ENCODE measurements around the gene ADCY7.
"Not testable (repeated sequence)": the region's sequence is repeated elsewhere in the genome, so short reads cannot be mapped to it uniquely, and the experiment has no call there.

Gene ADCY7

DNA sequence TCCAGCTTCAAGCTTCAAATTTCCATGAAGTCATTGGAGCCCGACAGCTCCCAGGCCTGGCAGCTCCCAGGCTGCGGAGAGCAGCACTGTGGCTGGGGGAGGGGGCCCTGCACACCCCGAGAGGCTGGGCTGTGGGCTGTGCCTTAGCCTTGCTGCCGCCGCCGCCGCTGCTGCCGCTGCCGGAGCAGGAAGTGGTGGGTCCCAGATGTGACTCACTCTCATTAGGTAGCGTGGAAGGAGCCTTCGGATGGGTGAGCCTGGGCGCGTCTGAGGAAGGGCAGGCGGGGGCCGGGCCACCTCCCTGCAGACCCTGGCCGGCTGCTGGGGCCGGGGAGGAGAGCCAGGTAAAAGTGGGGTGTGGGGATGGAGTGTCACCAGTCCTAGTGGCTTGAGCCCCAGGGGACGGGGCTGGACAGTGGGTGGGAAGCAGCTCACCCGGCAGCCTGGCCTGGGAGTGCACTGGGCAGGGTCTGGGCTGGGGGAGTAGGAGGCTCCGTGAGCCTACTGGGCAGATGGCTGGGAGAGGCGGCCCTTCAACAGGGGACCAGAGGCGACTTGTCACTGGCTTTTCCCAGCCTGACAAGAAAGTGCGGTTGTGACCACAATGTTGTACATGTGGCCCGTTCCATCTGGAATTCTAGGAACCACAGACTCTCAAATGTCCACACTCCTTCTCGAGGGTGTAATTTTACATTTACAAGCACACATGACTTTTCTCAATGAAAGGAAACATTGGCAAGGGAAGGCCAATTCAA, at the start of gene ADCY7:
Gene ADCY7, plus strand, starts transcription at position 215 of the 755 bp plus-strand sequence. CDS start 21,629 bp downstream, outside the sequence.
- DNase-seq = peak in 1 of 56 donors; percentile 19

DNA sequence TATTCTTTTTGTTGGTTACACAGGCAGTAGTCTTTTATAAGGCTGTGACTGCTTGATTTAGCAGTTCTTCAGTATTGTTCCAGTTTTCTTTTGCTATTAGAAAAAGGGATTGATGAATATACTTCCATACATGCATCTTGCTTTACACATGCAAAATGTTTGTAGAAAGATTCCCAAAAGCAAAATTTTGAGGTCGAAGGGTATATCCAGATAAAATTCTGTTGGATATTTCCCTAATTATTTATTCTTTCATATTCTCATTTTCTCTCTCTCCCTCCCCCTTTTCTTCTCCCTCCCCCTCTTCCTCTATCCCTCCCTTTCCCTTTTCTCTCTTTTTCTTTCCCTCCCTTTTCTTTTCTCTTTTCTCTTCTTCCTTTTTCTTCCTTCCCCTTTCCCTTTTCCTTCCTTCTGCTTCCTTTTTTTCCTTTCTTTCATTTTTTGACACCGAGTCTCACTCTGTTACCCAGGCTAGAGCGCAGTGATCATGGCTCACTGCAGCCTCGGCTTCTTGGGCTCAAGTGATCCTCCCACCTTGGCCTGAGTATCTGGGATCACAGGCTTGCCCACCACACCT, 46.9 kb upstream of the ADCY7 start:
- DNase-seq = no peak

DNA sequence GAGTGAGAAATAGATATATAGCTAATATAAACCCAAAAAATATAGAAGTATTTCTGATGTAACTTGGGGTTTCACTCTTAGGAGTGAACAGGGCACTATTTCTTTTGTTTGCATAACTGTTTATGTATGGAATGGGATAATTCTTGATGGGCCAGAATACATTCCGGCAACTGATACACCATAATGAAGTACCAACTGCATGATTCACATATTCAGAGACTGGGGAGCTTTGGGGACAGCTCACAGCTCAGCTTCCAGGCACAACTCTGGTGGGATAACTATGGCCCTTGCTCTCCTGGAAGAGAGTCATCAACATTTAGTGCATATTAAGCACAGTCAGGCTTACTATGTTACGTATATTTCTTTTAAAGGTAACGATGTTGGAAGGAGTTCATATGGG, 42.1 kb upstream of the ADCY7 start:
- no peak for DNase-seq

DNA sequence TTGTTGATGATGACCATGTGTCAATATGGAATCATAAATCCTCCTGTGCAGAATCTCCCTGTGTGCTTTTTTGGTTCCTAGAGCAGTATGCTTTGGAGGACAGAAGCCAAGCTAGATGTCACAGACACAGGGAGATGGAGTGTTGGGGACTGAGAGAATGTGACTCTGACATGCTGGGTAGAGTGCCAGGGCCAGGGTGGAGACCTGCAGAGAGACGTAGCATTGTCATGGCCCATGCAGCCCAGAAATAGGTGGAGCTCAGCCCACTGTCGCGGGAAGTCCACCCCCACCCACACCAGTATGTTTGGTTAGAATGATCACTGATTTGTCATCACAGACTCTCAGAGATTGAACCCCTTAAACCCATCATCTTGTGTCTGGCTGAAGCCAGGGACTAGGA, 39.2 kb upstream of the ADCY7 start:
- DNase-seq = no peak

DNA sequence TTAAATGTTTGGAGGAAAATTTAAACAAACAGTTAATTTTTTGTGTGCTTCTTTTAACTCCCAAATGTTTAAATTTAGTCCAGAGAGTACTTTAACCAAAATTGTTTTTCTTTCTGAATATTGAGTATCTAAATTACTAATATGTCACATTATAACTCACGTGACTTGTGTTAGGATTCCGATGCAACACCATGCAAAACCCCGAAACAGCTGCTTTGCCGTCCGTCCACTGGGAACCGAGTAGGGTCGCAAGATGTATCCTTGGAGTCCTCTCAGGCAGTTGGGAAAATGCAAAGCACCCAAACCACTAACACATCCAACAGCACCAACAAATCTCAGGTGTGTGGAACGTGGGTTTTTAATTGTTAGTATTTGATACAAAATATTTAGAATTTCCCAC, 38.7 kb upstream of the ADCY7 start:
- DNase-seq = no peak

DNA sequence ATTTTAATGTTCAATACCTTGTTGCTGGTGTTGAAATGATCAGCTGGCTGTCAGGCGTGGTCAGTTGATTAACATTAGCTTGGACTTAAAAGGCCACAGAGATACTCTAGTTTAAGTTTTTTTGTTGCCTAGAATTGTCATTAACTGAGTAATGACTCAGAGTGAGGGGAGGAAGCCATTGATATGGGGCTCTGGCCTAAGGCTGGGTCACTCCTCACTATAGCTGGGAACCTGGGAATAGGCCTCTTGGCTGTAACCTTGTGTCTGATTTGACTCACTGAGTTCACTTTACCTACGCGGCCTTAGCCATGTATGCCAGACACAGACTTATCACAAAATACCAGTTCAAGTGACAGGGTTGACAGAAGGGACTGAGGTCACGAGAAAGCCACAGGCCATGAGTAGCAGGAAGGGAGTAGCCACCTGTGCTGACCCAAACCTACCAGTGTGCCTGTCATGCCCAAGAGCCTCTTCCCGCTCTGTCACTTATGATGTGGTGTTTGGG, 37.9 kb upstream of the ADCY7 start:
- no peak for DNase-seq

DNA sequence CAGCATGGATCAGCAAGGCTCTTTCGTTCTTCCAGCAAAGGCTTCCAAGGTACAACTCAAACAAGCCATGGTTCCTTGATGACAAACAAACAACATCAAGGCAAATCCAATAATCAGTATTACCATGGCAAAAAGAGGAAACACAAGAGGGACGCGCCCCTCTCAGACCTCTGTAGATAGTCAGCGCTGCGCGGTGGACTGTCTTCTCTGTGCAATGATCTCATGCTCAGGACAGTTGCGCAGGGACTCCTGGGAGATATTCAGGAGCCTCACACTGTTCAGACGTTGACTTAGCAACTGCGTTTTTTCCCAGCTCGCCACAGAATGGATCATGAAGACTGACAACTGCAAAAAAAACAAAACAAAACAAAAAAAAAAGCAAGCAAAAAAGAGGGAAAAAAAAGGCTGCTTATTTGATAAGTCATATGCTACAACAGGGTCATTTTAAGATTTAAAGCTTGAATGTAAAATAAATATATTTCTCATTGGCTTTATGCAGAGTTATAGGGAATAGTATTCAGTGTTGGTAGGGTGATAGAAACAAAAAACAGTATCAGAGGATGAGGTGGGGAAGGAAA, 37.1 kb upstream of the ADCY7 start:
- DNase-seq = no peak

DNA sequence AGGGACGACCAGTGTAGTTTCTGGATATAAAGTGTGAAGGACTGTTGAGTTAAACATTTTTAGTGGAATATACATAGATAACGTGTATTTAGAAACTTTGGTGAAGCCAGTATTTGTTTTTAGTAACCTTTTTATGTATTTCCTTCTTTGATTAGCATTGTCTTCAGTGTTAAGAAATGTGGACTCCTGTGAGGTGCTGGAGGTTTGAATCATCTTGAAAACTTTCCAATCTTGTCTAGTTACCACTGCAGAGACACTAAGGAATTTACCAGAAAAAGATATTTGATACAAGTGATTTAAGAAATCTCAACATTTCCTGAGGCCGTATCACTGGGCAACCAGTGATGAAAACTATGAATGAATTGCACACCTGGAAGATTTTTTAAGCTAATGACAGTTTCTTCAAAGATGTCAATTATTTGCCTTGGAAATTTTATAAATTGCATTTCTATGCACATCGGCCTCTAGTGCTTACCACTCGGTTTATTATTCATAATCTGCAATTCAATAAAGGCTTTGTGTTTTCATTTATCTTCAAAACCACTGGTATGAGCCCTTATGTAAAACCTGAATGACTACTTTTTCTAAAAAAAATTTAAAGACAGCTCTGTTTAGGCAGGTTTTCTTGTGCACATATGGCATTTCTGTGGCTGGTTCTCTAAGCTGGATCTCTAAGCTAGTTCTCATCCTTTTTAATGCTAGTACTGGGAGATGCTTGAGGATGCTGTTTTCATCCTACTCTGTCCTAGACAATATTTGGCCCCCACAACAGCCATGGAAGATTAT, 31.4 kb upstream of the ADCY7 start:
- DNase-seq = no peak

DNA sequence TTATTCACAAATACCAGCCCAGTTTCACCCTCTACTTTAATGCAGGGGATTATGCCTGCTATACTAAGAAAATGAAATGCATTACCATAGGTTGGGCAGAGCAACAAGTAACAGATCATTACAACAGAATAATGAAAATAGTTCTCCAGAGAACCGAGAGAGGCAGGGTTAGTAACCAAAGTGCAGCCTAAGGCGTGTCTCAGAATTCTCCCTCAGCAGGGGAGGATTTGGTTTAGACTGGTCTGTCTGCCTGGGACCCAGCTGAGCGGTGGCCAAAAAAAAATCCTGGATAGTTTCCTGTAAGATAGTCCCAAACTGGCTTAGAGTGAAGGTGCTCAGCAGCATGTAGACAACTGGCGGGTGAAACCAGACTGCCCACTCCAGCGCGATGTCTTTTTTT, 30.8 kb upstream of the ADCY7 start:
- DNase-seq = no peak

DNA sequence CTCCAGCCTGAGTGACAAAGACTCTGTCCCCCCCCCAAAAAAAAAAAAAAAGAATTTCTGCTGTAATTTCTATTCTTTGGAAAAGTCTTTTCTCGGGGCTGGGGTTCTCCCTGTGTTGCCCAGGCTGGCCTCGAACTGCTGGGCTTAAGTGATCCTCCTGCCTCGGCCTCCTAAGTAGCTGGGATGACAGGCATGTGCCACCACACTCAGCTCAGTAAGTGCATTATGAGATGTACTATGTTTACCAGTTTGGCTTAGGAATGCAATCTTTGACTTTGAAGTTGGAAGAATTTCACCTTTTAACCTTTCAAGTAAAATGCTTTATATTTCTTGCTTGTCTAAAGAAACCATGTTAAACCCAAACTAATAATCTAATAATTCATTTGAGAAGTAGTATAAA, 28.0 kb upstream of the ADCY7 start:
- DNase-seq = no peak

DNA sequence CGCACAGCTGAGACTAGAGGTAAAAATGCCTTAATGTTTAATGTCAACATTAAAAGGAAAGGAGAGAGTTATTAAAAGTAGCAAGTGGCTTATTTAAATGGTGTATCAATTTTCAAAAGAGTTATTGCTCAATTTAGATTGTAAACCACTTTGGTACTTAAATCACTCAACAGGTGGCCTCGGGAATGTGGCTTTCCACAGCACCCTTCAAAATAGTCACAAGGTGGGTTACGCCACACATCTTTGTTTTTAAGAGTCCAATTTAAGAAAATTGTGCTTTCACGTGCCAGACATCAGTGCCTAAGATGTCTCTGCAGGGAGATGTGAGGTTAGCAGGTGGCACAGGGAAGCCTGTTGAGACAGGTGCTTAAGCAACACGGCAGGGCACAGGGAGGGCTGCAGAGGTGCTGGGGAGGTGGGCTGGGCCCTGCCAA, 27.5 kb upstream of the ADCY7 start:
- no peak for DNase-seq

DNA sequence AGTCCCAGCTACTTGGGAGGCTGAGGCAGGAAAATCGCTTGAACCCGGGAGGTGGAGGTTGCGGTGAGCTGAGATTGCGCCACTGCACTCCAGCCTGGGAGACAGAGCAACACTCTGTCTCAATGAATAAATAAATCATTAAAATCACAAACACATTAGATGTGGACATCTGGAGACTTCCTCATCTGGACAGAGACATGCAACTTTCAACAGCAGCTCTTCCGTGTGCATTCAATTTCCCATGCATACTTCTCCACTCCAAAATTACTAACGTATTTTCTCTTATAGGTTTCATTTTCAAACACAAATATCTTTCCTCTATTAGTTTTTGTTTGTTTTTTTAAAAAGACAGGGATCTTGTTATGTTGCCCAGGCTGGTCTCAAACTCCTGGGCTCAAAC, 23.3 kb upstream of the ADCY7 start:
- DNase-seq = not testable (repeated sequence)

DNA sequence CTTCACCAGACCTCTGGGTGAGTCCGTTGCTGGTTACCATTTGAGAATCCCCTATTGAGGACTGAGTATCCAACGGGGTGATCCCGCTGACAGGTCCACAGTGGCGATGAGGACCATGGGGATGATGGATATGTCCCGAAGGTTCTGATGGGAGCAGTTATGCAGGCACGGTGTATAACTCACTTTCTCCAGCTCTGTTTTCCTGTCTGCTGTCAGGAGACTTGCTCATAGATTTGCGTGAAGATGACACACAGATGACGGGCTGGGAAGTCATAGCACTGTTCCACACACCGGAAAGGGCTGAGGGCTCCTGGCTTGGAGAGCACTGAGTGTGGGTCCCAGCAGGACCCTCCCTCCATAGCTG, 22.2 kb upstream of the ADCY7 start:
- no peak for DNase-seq

DNA sequence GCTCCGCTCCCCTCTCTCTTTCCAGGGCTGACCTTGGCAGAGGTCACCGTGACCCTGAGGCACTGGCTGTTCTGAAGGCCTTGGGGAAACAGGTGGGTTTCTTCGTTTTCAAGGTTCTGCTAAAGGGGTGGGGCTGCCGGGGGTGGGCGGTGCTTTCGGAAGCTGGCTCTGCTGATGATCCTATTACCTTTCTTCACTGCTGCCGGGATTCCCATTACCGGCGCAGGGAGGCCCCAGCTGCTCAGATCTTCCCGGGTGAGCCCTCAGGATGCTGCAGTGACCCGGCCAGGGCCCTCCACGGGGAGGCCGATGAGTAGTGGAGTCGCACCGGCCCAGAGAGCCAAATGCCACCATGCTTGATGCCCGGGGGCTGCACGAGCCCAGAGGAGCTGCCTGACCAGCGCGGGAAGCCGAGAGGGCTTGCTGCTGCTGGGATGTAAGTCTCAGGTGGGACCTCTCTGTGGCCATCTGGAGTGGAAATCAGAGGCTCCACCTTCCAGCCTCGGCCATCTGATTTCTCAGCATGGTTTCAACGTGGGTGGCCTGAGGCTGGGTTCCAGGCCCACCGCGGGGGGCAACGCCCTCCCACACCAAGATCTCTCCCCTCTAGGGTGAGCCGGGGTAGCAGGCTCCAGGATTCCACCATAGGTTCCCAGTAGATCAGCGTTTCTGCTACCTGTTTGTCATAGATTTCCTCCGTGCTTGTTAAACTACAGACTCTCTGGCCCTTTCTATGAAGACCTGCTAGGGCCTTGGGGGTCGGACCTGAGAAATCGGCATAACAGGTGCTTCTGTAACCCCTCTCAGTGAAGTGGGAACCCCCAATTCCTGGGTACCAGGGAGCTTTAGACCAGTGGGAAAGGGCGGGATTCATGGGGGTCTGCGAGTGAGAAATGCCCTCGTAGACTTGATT, 21.6 kb upstream of the ADCY7 start:
- DNase-seq = no peak

DNA sequence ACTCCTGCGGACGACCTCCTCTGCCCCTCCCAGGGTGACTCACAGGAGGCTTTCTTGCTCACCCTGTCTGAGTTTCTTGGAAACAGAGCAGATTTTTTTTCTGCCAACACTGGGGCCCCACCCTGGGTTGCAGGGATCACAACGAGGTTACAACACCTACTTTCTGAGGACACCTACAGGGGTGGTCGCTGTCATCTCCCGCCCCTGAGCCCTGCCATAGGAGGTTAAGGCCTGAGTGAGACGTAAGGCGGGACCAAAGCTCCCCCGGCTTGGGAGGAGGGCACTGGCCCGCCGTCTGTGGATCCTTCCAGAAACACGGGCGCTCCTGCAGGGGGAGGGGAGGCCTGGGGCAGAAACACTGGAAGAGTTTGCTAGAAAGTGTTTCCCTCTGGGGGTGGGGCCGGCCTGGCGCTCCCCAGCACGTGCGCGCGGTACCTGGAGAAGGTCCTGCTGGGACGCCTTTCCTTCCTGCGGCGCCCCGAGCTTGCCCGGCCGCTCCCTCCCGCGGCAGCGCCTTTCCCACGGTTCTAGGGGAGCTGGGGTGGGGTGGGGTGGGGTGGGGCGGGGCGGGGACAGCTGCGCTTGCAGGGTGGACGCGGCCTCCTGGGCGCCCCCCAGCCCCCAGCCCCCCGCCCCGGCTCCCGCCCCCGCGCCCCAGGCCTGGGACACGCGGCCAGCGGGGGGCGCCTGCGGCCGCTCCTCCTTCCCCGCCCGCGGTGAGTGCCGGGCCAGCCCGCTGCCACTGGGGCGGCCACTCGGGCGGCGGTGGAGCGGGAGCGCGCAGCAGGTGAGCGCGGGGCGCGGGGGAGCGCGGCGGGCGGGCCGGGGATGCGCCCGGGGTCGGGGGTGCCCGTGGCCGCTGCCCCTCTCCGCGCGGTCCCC, 20.7 kb upstream of the ADCY7 start:
- DNase-seq = peak in 6 of 56 donors; percentile 16 to 73 (median 39)

DNA sequence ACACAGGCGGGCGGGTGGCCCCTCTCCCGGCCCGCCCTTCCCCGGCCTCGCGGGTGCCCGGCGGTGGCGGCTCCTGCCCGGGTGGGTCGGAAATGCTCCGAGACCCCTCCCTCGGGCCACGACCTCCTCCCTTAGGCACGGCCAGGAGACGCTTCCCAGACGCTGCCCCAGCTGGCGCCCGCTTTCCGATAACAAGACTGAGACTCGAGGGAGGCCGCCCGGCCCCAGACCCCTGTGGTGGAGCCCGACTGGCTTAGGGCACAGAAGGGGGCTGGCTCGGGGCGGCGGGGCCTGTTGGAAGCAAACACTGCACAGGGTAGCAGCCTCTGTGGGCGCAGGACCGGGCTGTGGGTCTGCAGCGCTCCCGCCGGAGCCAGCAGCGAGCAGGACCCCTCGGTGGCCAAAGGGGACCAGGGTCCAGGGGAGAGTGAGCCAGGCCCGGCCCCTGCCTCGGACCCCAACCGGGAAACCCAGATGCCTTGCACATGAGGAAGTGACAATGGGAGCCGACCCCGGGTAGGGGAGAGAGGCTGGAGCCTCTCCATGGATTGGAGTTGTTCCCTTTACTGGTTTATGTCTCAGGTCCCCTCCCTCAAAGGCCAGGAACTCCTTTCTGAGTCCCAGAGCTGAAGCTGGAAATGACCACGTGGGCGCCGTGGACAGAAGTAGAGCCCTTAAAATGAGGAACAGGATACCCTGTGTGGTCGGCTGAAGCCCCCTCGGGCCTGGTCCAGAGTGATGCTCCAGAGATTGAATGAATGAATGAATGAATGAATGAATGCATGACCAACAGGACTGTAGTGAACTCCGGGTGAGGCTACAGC, 19.8 kb upstream of the ADCY7 start:
- peak in 2 of 56 donors; percentile 18 to 36 for DNase-seq

DNA sequence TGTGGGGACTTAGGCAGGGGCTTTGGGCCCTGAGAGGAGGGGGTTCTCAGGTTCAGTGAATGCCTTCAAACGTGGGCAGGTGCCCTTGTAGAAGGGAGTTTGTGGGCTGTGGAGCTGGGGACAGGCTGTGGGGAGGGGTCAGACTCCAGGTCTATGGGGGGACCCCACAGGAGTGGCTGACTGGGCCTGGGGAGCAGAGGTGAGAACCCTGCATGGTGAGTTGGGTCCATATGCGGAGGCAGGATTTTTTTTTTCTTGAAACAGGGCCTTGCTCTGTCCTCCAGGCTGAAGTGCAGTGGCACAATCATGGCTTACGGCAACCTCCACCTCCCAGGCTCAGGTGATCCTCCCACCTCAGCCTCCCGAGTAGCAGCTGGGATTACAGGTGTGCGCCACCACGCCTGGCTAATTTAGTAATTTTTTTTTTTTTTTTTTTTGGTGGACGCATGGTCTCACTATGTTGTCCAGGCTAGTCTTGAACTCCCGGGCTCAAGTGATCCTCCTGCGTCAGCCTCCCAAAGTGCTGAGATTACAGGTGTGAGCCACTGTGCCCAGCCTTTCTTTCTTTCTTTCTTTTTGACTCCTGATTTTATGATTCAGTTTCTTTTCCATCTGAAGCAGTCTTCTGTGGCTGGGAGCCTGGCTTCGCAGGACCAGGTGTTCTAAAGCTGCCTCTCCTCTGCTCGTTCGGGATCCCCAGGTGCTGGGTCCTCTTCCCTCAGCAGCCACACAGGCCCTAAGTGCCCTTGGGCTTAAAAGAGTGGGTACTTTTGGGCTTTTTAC, 19.0 kb upstream of the ADCY7 start:
- no peak for DNase-seq
